ENCODE data around the gene SEPTIN1. TPM values are rescaled to one million over a fixed set of nuclear protein-coding genes. Genes with fewer than 3 reads are reported as not detected.
"Not testable (repeated sequence)": the region's sequence is repeated elsewhere in the genome, so short reads cannot be mapped to it uniquely, and the experiment has no call there.

Gene SEPTIN1
- total RNA-seq, 4 donors from 2014 or later: 2.8 to 9.8 (median 4.8) TPM

GRCh38 chr16:30340621-30341020 lies 41.7 kb downstream of the SEPTIN1 start:
- intact Hi-C loops (cut with DNase I; ENCODE audit: low total_unique reads): no loop called here
- no peak overlapping the region for H3K27ac ChIP-seq
- in situ Hi-C loops (cut with MboI; ENCODE audit: low pct_ligation_motif_present in 1 of 4, low pct_unique_long_range_greater_than_20kb in 1 of 4, low sequenced_read_pairs in 3 of 4): no loop called here

GRCh38 chr16:30338715-30339114 lies 43.6 kb downstream of the SEPTIN1 start:
- H3K36me3 ChIP-seq; DNase-seq; H3K27ac ChIP-seq; in situ Hi-C loops (cut with MboI; ENCODE audit: low pct_ligation_motif_present in 1 of 4, low pct_unique_long_range_greater_than_20kb in 1 of 4, low sequenced_read_pairs in 3 of 4); H3K27me3 ChIP-seq; H3K9me3 ChIP-seq; intact Hi-C loops (cut with DNase I; ENCODE audit: low total_unique reads); H3K4me3 ChIP-seq; H3K4me1 ChIP-seq: not testable (repeated sequence)
- WGBS, 2 donors (ENCODE audit: low coverage in 1 of 2): 90 to 95% methylated on average over 3 to 4 of the region's 5 CpGs

More at GRCh38 chr16:30340621-30341020, 41.7 kb downstream of the SEPTIN1 start:
- 95 to 97% methylated on average over 5 to 12 of the region's 13 CpGs for WGBS, 2 donors (ENCODE audit: low coverage in 1 of 2)
- no peak overlapping the region for H3K4me3 ChIP-seq
- H3K9me3 ChIP-seq: no peaks in the 10 kb centered on the region
- H3K27me3 ChIP-seq: no peaks in the 10 kb centered on the region
- TF ChIP-seq CTCF (IDR thresholded peaks at IDR 0.05): no peak
- no peak for TF ChIP-seq POLR2AphosphoS5 (IDR thresholded peaks at IDR 0.05)
- TF ChIP-seq POLR2A (IDR thresholded peaks at IDR 0.05): no peak
- no peak for TF ChIP-seq EP300 (IDR thresholded peaks at IDR 0.05; ENCODE audit: low read depth)
- no peaks in the 10 kb centered on the region for H3K36me3 ChIP-seq
- peaks cover 4 to 7% (median 5%) of the 10 kb centered on the region in 4 donors for H3K4me1 ChIP-seq
- DNase-seq: no peak

GRCh38 chr16:30337964-30338357 lies 44.4 kb downstream of the SEPTIN1 start:
- 93 to 94% methylated on average over 5 to 10 of the region's 10 CpGs for WGBS, 2 donors (ENCODE audit: low coverage in 1 of 2)
- DNase-seq; H3K4me1 ChIP-seq; H3K27me3 ChIP-seq; intact Hi-C loops (cut with DNase I; ENCODE audit: low total_unique reads); H3K36me3 ChIP-seq; H3K27ac ChIP-seq; in situ Hi-C loops (cut with MboI; ENCODE audit: low pct_ligation_motif_present in 1 of 4, low pct_unique_long_range_greater_than_20kb in 1 of 4, low sequenced_read_pairs in 3 of 4); H3K4me3 ChIP-seq; H3K9me3 ChIP-seq: not testable (repeated sequence)

DNA sequence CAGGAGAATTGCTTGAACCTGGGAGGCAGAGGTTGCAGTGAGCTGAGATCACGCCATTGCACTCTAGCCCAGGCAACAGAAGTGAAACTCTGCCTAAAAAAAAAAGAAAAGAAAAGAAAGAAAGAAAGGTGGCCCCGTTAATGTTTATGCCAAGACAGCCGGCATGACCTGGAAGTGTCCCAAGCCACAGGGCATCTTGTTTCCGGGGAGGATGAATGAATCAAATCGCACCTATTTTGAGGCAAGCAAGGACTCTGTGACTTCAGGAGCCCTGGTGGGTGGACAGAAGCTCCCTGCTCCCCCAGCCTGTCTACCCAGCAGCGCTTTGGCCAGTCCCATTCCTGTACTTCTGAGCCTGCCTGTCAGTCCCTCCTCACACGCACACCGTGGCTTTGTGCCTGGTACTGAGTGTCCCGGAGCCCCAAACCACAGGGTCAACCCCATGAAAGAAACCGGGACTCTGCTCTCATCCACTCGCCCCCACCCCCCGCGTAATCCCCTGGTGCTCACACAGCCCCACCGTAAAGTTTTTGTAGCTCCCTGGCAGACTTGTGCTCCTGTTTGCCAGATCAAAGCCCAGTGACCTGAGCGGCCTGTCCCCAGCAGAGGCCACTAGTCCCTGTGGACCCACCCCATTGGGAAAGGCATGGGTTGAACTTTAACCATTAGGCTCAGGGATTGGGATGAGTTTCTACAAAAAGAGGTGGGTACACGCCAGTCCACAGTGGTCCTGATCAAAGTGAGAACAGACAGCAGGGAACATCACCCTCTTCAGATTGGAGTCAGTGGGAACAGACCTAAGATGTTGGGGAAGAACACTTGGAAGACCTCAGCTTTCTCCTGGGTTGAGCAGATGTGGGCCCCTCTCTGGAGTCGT lies 46.5 kb downstream of the SEPTIN1 start:
- TF ChIP-seq POLR2A (IDR thresholded peaks at IDR 0.05): no peak
- TF ChIP-seq POLR2AphosphoS5 (IDR thresholded peaks at IDR 0.05): no peak
- no peak for TF ChIP-seq EP300 (IDR thresholded peaks at IDR 0.05; ENCODE audit: low read depth)
- TF ChIP-seq CTCF (IDR thresholded peaks at IDR 0.05): no peak
- H3K4me3 ChIP-seq: peak overlapping the region; percentile 27 to 95 (median 83)
- DNase-seq: peak; percentile 37
- peaks cover 4 to 13% (median 8%) of the 10 kb centered on the region in 4 donors for H3K4me1 ChIP-seq
- peak overlapping the region; percentile 96 to 100 (median 98) for H3K27ac ChIP-seq
- intact Hi-C loops (cut with DNase I; ENCODE audit: low total_unique reads): no loop called here
- no peaks in the 10 kb centered on the region for H3K36me3 ChIP-seq
- WGBS, 2 donors (ENCODE audit: low coverage in 1 of 2): 0 to 43% methylated on average over 4 to 17 of the region's 17 CpGs
- no peaks in the 10 kb centered on the region for H3K27me3 ChIP-seq
- in situ Hi-C loops (cut with MboI; ENCODE audit: low pct_ligation_motif_present in 1 of 4, low pct_unique_long_range_greater_than_20kb in 1 of 4, low sequenced_read_pairs in 3 of 4): no loop called here
- no peaks in the 10 kb centered on the region for H3K9me3 ChIP-seq

DNA sequence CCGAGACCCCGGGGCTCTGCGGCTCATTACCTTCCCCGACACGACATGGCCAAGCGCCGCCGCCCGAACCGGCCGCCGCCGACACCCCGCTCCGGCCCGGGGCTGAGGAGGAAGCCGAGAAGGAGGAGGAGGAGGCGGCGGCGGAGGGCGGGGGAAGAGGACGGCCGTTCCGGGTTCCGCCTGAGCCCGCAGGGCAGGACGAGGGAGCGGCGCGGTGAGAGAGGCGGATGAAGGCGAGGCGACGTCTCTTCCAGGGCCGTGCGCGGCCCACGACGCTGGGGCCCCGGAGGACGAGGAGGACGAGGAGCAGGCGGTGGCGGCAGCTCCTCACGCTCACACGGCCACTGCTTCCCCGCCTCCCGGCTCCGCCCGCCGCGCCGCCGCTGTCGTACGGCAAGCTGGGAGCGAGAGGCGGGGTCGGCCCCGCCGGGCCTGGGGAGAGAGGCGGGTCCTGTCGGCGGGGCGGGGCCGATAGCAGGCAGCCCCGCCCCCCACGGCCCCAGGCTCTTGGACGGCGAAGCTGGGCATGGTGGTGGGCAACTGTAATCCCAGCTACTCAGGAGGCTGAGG lies 47.2 kb downstream of the SEPTIN1 start:
- Histone ChIP-seq H3K4me3 (peak overlapping the region; percentile 71 to 95 (median 83)), H3K4me1 (peaks cover 4 to 13% (median 8%) of the 10 kb centered on the region in 4 donors), H3K27ac (peak overlapping the region; percentile 96 to 100 (median 98))
- H3K9me3 ChIP-seq; H3K36me3 ChIP-seq; in situ Hi-C loops (cut with MboI; ENCODE audit: low pct_ligation_motif_present in 1 of 4, low pct_unique_long_range_greater_than_20kb in 1 of 4, low sequenced_read_pairs in 3 of 4); intact Hi-C loops (cut with DNase I; ENCODE audit: low total_unique reads); H3K27me3 ChIP-seq: not testable (repeated sequence)
- DNase-seq: peak; percentile 90
- 0 to 1% methylated on average over 5 to 49 of the region's 70 CpGs for WGBS, 2 donors (ENCODE audit: low coverage in 1 of 2)
- TF ChIP-seq POLR2AphosphoS5 (IDR thresholded peaks at IDR 0.05): peak; percentile 61 to 87 (median 85)
- TF ChIP-seq POLR2A (IDR thresholded peaks at IDR 0.05): peak; percentile 93

DNA sequence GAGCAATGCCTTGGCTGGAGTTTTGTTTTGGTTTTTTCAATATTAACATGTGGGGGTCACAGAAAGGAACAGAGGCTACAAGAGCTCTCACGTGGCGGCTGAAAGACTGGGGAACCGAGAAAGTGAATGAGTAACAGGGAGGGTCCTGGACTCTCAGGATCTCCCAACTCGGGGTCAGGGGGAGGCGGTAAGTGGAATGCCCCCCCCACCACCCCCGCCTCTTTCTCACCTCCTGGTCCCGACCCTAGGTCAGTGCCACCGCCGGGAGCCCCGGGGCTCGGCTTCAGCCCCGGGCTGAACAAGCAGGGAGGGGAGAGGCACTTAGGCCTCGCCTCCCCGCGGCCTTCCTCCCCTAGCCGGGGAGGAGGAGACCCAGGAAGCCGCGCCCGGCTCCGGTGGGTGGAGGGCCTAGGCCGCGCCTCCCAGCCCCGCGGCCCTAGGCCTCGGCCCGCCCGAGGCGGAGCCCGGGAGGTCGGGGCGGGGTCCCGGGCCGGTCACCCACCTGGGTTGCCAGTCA lies 47.8 kb downstream of the SEPTIN1 start:
- intact Hi-C loops (cut with DNase I; ENCODE audit: low total_unique reads); in situ Hi-C loops (cut with MboI; ENCODE audit: low pct_ligation_motif_present in 1 of 4, low pct_unique_long_range_greater_than_20kb in 1 of 4, low sequenced_read_pairs in 3 of 4): not testable (repeated sequence)
- 1% methylated on average over 10 of the region's 33 CpGs; no CpG with 5 or more reads in 1 of the 2 donors for WGBS, 2 donors (ENCODE audit: low coverage in 1 of 2)

More for the DNA sequence above, 47.8 kb downstream of the SEPTIN1 start:
- not testable (repeated sequence) for H3K27me3 ChIP-seq, H3K36me3 ChIP-seq, H3K9me3 ChIP-seq
- Histone ChIP-seq H3K27ac (peak overlapping the region; percentile 96 to 100 (median 98)), H3K4me1 (peaks cover 4 to 16% (median 8%) of the 10 kb centered on the region in 4 donors), H3K4me3 (peak overlapping the region; percentile 47 to 95 (median 83))
- peak; percentile 90 for DNase-seq

All from transverse colon (tissue), 4 donors.